ENCODE results near the gene FSIP1. TPM values are rescaled to one million over a fixed set of nuclear protein-coding genes. Genes with fewer than 3 reads are reported as not detected.
A peak's percentile ranks its signal among the peaks of the same experiment; 100 is the strongest.

The FSIP1 gene
- polyA plus RNA-seq (2011; rRNA removed) (0.82 and 0.93 TPM in 2 replicates), polyA plus RNA-seq (2017; fragmentation: RNase III; extraction: RNeasy Plus Mini Kit Qiagen cat#74134 plus additional on column Dnase treatment) (0.71 to 0.90 TPM (median 0.80 TPM) in 3 replicates), polyA minus RNA-seq (2011; rRNA and poly(A)+ RNA removed) (0.10 and 0.12 TPM in 2 replicates)
- polyA plus RNA-seq (2012; cell fraction: cytosol; rRNA removed): 0.15 and 0.18 TPM in 2 replicates
- 0.06 and 0.09 TPM in 2 replicates for polyA plus RNA-seq (2012; cell fraction: nucleus; rRNA removed)

GRCh38 chr15:39782441-39783138 lies at the start of gene FSIP1:
FSIP1 (minus strand) TSS chr15:39782841; CDS start chr15:39776524, 6,317 bp downstream.
- no peak for FAIRE-seq
- POLR2A ChIA-PET: interaction anchor here (0.8 to 1.3 kb wide), 3 partner anchors 10 to 151 kb away, joined by 3 to 9 read pairs (median 4); partner anchors contain the start of gene EIF2AK4
- 4% methylated on average over 5 of the region's 64 CpGs for WGBS (ENCODE audit: missing lambda C conversion rate)
- TF ChIP-seq MAX (IDR thresholded peaks at IDR 0.05): peak; percentile 34; the same call in 1 of the 2 replicates
- TF ChIP-seq GATA3 (IDR thresholded peaks at IDR 0.05; ENCODE audit: borderline replicate concordance): peak; percentile 65
- no peak for TF ChIP-seq CBX8 (IDR thresholded peaks at IDR 0.05)
- TF ChIP-seq RFX5 (IDR thresholded peaks at IDR 0.05): no peak
- TF ChIP-seq KDM1A (IDR thresholded peaks at IDR 0.05; ENCODE audit: low read depth): peak; percentile 64; the same call in 1 of the 2 replicates
- no peak for TF ChIP-seq MAZ (IDR thresholded peaks at IDR 0.05; ENCODE audit: borderline replicate concordance, low read depth, low read length)
- TF ChIP-seq ATOH8 (CRISPR knock-in tag; IDR thresholded peaks at IDR 0.05; ENCODE audit: low read depth): no peak
- no peak for TF ChIP-seq HOXB13 (CRISPR knock-in tag; IDR thresholded peaks at IDR 0.05; ENCODE audit: low read depth)
- TF ChIP-seq HOXA7 (CRISPR knock-in tag; IDR thresholded peaks at IDR 0.05): no peak
- peak in 1 of 2 experiments; percentile 44; a peak in 1 of 5 replicates for TF ChIP-seq JUN (IDR thresholded peaks at IDR 0.05)
- peak; percentile 57 for TF ChIP-seq PHF8 (IDR thresholded peaks at IDR 0.05; ENCODE audit: borderline replicate concordance, low read depth)
- peak; percentile 59 for TF ChIP-seq POLR2A (IDR thresholded peaks at IDR 0.05; ENCODE audit: low read length)
- peak; percentile 97 for TF ChIP-seq CHD2 (IDR thresholded peaks at IDR 0.05; ENCODE audit: low read length, partially characterized antibody)
- TF ChIP-seq REST (IDR thresholded peaks at IDR 0.05): peak; percentile 99
- Histone ChIP-seq H3K27ac (peak within 1 kb of the TSS; percentile 79 to 88), H3K4me2 (peak within 1 kb of the TSS; percentile 83), H3K9me3 (peaks cover 4% of the 10 kb centered on the region; the same call in 1 of the 3 replicates), H3K4me1 (peaks cover 15% of the 10 kb centered on the region; the same call in 2 of the 3 replicates), H3K4me3 (peak within 1 kb of the TSS; percentile 76)
- peak; percentile 98 to 99 for ATAC-seq
- peak; percentile 86 to 94 for DNase-seq (ENCODE audit: low read depth in 1 of 2, low spot score in 1 of 2)
- CTCF ChIA-PET: interaction anchor here (0.8 to 1.0 kb wide), 2 partner anchors 93 to 202 kb away, joined by 3 to 4 read pairs; partner anchors contain the start of gene THBS1

GRCh38 chr15:39830166-39830565 lies 47.5 kb upstream of the FSIP1 start:
- ChIA-PET CTCF (no interaction called here), POLR2A (no interaction called here)
- Histone ChIP-seq H3K9me3 (no peaks in the 10 kb centered on the region), H3K4me2 (no peak overlapping the region), H3K27ac (no peak overlapping the region), H3K4me3 (no peak overlapping the region), H3K4me1 (peaks cover 10% of the 10 kb centered on the region; the same call in 1 of the 3 replicates)
- FAIRE-seq (no peak), DNase-seq (ENCODE audit: low read depth in 1 of 2, low spot score in 1 of 2) (no peak), ATAC-seq (no peak)
- WGBS (ENCODE audit: missing lambda C conversion rate): 14% methylated on average over 1 of the region's 1 CpG
- TF ChIP-seq HDAC2 (IDR thresholded peaks at IDR 0.05) (no peak), RAD21 (conservative IDR thresholded peaks at IDR 0.05 in 1 of 2, IDR thresholded peaks at IDR 0.05 in 1 of 2) (no peak), RARB (CRISPR knock-in tag; IDR thresholded peaks at IDR 0.05) (no peak), JUN (IDR thresholded peaks at IDR 0.05) (no peak), RNF2 (IDR thresholded peaks at IDR 0.05; ENCODE audit: borderline replicate concordance, low read depth) (no peak), ATOH8 (CRISPR knock-in tag; IDR thresholded peaks at IDR 0.05; ENCODE audit: low read depth) (no peak), HES2 (IDR thresholded peaks at IDR 0.05) (no peak)
